ENCODE results near the gene ARHGEF19. TPM values are rescaled to one million over a fixed set of nuclear protein-coding genes. Genes with fewer than 3 reads are reported as not detected.
A peak's percentile ranks its signal among the peaks of the same experiment; 100 is the strongest.

ARHGEF19 gene
- total and polyA plus RNA-seq, 2 of the 13 experiments (the other 11 are each of a cell fraction or from before 2014, with no cell fraction given) = 1.7 to 1.8 TPM

DNA sequence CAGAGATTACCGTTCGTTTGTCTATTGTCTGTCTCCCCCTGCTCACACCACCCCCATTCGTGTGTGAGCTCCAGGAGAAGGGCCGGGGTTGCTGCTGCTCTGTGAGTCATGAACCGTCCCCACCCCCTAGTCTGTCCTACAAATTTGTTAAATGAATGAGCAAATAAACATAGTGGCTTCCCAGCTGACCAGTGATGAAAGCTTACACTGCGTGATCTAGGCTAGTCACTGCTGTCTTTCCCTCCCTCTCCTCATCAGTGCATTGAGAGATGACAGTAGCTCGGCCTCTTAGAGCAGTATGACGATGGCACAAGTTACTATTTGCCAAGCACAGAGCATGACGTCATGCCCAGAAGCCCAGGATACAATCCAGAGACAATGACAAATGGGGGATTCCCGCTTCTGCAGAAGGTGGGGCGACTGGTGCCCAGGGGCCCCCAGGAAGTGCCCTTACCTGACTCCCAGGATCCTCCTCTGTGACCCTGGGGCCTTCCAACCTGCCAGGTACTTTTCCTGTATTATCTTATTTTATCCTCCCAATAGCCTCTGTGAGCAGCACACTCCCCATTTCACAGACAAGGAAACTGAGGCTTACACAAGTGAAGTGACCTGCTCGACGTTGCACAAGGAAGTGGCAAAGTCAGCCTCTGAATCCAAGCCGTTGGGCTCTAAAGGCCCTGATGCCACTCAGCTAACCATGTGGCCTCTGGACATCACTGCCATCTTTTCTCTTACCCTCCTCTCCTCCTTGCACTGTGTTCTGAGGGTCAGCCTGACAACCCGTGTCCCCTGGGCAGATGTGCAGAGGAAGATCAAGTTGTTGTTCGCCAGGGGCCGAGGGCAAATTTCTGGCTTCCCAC, 48.0 kb downstream of the ARHGEF19 start (continued):
- TF ChIP-seq, protein P1, sequence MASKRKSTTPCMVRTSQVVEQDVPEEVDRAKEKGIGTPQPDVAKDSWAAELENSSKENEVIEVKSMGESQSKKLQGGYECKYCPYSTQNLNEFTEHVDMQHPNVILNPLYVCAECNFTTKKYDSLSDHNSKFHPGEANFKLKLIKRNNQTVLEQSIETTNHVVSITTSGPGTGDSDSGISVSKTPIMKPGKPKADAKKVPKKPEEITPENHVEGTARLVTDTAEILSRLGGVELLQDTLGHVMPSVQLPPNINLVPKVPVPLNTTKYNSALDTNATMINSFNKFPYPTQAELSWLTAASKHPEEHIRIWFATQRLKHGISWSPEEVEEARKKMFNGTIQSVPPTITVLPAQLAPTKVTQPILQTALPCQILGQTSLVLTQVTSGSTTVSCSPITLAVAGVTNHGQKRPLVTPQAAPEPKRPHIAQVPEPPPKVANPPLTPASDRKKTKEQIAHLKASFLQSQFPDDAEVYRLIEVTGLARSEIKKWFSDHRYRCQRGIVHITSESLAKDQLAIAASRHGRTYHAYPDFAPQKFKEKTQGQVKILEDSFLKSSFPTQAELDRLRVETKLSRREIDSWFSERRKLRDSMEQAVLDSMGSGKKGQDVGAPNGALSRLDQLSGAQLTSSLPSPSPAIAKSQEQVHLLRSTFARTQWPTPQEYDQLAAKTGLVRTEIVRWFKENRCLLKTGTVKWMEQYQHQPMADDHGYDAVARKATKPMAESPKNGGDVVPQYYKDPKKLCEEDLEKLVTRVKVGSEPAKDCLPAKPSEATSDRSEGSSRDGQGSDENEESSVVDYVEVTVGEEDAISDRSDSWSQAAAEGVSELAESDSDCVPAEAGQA (IDR thresholded peaks at IDR 0.05; ENCODE audit: low read depth) = peak; percentile 91
- TF ChIP-seq, protein P1 (CRISPR knock-in tag; IDR thresholded peaks at IDR 0.05; ENCODE audit: borderline replicate concordance) = no peak
- TF ChIP-seq POLR2A (IDR thresholded peaks at IDR 0.05; ENCODE audit: insufficient read depth in 1 of 2, low read depth in 2 of 2, low read length in 2 of 2) = no peak
- TF ChIP-seq ZNF232 (CRISPR knock-in tag; IDR thresholded peaks at IDR 0.05; ENCODE audit: borderline replicate concordance) = peak; percentile 64; the same call in 1 of the 2 replicates
- TF ChIP-seq FOSL1 (CRISPR knock-in tag; IDR thresholded peaks at IDR 0.05; ENCODE audit: borderline replicate concordance) = peak; percentile 69; the same call in 1 of the 2 replicates
- TF ChIP-seq, protein P2, sequence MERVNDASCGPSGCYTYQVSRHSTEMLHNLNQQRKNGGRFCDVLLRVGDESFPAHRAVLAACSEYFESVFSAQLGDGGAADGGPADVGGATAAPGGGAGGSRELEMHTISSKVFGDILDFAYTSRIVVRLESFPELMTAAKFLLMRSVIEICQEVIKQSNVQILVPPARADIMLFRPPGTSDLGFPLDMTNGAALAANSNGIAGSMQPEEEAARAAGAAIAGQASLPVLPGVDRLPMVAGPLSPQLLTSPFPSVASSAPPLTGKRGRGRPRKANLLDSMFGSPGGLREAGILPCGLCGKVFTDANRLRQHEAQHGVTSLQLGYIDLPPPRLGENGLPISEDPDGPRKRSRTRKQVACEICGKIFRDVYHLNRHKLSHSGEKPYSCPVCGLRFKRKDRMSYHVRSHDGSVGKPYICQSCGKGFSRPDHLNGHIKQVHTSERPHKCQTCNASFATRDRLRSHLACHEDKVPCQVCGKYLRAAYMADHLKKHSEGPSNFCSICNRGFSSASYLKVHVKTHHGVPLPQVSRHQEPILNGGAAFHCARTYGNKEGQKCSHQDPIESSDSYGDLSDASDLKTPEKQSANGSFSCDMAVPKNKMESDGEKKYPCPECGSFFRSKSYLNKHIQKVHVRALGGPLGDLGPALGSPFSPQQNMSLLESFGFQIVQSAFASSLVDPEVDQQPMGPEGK (CRISPR knock-in tag; IDR thresholded peaks at IDR 0.05) = peak; percentile 74
- peak; percentile 79 for TF ChIP-seq ATF1 (CRISPR knock-in tag; IDR thresholded peaks at IDR 0.05)
- TF ChIP-seq JUNB (CRISPR knock-in tag; IDR thresholded peaks at IDR 0.05; ENCODE audit: borderline replicate concordance) = peak; percentile 76; the same call in 1 of the 2 replicates
- TF ChIP-seq ATF7-NPFF (CRISPR knock-in tag; IDR thresholded peaks at IDR 0.05; ENCODE audit: low read depth) = 0 out of 2 replicates have a peak, but pooled peaks have one; percentile 13
- peak; percentile 70 for TF ChIP-seq CBX1 (IDR thresholded peaks at IDR 0.05; ENCODE audit: low read depth)
- peak in 1 of 2 experiments; percentile 82; a peak in 1 of 4 replicates for TF ChIP-seq KLF16 (CRISPR knock-in tag; IDR thresholded peaks at IDR 0.05)
- no peak for TF ChIP-seq SRSF4 (IDR thresholded peaks at IDR 0.05; ENCODE audit: low read depth, low read length, poor library complexity, severe bottlenecking)
- TF ChIP-seq, protein P3, sequence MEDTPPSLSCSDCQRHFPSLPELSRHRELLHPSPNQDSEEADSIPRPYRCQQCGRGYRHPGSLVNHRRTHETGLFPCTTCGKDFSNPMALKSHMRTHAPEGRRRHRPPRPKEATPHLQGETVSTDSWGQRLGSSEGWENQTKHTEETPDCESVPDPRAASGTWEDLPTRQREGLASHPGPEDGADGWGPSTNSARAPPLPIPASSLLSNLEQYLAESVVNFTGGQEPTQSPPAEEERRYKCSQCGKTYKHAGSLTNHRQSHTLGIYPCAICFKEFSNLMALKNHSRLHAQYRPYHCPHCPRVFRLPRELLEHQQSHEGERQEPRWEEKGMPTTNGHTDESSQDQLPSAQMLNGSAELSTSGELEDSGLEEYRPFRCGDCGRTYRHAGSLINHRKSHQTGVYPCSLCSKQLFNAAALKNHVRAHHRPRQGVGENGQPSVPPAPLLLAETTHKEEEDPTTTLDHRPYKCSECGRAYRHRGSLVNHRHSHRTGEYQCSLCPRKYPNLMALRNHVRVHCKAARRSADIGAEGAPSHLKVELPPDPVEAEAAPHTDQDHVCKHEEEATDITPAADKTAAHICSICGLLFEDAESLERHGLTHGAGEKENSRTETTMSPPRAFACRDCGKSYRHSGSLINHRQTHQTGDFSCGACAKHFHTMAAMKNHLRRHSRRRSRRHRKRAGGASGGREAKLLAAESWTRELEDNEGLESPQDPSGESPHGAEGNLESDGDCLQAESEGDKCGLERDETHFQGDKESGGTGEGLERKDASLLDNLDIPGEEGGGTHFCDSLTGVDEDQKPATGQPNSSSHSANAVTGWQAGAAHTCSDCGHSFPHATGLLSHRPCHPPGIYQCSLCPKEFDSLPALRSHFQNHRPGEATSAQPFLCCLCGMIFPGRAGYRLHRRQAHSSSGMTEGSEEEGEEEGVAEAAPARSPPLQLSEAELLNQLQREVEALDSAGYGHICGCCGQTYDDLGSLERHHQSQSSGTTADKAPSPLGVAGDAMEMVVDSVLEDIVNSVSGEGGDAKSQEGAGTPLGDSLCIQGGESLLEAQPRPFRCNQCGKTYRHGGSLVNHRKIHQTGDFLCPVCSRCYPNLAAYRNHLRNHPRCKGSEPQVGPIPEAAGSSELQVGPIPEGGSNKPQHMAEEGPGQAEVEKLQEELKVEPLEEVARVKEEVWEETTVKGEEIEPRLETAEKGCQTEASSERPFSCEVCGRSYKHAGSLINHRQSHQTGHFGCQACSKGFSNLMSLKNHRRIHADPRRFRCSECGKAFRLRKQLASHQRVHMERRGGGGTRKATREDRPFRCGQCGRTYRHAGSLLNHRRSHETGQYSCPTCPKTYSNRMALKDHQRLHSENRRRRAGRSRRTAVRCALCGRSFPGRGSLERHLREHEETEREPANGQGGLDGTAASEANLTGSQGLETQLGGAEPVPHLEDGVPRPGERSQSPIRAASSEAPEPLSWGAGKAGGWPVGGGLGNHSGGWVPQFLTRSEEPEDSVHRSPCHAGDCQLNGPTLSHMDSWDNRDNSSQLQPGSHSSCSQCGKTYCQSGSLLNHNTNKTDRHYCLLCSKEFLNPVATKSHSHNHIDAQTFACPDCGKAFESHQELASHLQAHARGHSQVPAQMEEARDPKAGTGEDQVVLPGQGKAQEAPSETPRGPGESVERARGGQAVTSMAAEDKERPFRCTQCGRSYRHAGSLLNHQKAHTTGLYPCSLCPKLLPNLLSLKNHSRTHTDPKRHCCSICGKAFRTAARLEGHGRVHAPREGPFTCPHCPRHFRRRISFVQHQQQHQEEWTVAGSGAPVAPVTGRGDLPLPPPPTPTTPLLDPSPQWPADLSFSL (CRISPR knock-in tag; IDR thresholded peaks at IDR 0.05) = no peak
- TF ChIP-seq SAP130 (CRISPR knock-in tag; IDR thresholded peaks at IDR 0.05; ENCODE audit: low read depth) = peak; percentile 95

Data from HepG2 (cell line).